Activated CD8-positive, alpha-beta T cell treated with anti-CD3 and anti-CD28 coated beads for 36 hours (primary cell): ENCODE results near the gene FBXW7. TPM values are rescaled to one million over a fixed set of nuclear protein-coding genes. Genes with fewer than 3 reads are reported as not detected.

Experiments
- ATAC-seq: fragments of 200-7000 bp; cut with Tn5 transposase; one replicate; pipeline ENCODE4 v1.10.0; 2021; ENCODE audit warnings: mild to moderate bottlenecking, moderate library complexity
- CTCF ChIA-PET: fragments of 350-600 bp; sonication (Branson Sonifier 250); formaldehyde crosslinking; loops from one replicate; lab custom pipeline; 2021; ENCODE audit warnings: antibody characterized with exemption; lab: Charles Lee
- POLR2A ChIA-PET: fragments of 350-600 bp; sonication (Branson Sonifier 250); formaldehyde crosslinking; loops from one replicate; lab custom pipeline; 2021; ENCODE audit warnings: antibody characterized with exemption; lab: Charles Lee
- DNase-seq: peaks from one replicate; pipeline ENCODE4 v3.0.0-alpha.2; 2020
- H3K27ac Mint-ChIP-seq: one replicate; pipeline ENCODE4 v1.8.0; 2021; ENCODE audit warnings: mild to moderate bottlenecking, mixed read lengths
- H3K27me3 Mint-ChIP-seq: one replicate; pipeline ENCODE4 v1.8.0; 2021; ENCODE audit warnings: mixed read lengths
- H3K36me3 Mint-ChIP-seq: one replicate; pipeline ENCODE4 v1.8.0; 2021; ENCODE audit warnings: low read depth, mixed read lengths
- H3K4me1 Mint-ChIP-seq: one replicate; pipeline ENCODE4 v1.8.0; 2021; ENCODE audit warnings: low read depth, mixed read lengths
- H3K4me3 Mint-ChIP-seq: one replicate; pipeline ENCODE4 v1.8.0; 2021; ENCODE audit warnings: mild to moderate bottlenecking, moderate library complexity, mixed read lengths
- H3K9me3 Mint-ChIP-seq: one replicate; pipeline ENCODE4 v1.8.0; 2021; ENCODE audit warnings: mixed read lengths
- intact Hi-C: fragments of 100-400 bp; cut with micrococcal nuclease; formaldehyde crosslinking; loops from one replicate; pipeline ENCODE4 v1.10.0; 2022
- total RNA-seq, 2 experiments: library from RNA; stranded (reverse); gene quantifications; one replicate each; pipeline ENCODE4 v1.2.3, GENCODE V29; 2021
- TF ChIP-seq, protein P1 (sequence below): fragments of 200-600 bp; IDR thresholded peaks from one replicate; pipeline ENCODE4 v1.8.0; 2022; ENCODE audit warnings: antibody characterized with exemption, mild to moderate bottlenecking

FBXW7 gene
- total RNA-seq, 2 experiments from 2014 or later: 32.6 to 35.1 TPM

DNA sequence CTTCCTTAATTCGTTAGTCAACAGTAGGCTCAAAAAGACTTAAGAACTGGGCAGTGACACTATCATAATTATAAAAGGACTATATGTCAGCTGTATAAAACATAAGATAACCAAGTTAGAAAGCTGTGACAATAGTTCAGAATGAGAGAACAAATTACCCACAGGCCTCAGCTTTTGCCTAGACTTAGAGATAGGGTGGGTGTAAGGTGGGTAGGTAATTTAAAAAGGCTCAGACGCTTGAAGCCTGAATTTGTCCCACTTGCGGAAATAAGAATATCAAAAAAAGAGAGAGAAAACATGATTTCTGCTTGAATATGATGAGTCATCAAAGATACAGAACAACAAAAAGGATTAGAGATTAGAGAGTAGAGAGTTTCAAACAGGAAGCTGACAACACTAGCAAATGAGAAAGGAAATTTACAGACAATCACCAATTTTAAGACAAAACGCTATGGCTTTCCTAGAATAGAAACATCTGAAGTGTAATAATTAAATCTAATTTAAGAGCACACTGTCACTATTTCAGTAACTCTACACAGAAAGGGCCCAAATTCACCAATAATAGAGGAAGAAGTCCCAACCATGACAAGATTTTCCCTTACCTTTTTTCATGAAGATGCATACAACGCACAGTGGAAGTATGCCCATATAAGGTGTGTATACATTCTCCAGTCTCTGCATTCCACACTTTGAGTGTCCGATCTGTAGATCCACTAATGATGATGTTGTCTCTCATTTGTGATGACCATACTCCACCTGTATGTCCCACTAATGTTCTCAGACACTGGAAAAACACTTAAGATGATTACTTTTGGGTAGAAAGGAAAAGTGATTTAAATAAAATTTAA lies 208.1 kb downstream of the FBXW7 start:
- Mint-ChIP-seq H3K27me3 (no peaks in the 10 kb centered on the region), H3K4me3 (no peak overlapping the region), H3K27ac (peak overlapping the region; percentile 9), H3K36me3 (peaks cover 44% of the 10 kb centered on the region), H3K9me3 (no peaks in the 10 kb centered on the region), H3K4me1 (peaks cover 11% of the 10 kb centered on the region)
- ATAC-seq: no peak
- no peak for DNase-seq
- ChIA-PET CTCF (interaction anchor here (0.7 kb wide), 1 partner anchor 24 kb away, joined by 3 read pairs; no protein-coding TSS in a partner anchor), POLR2A (no interaction called here)
- intact Hi-C loops: no loop called here
- TF ChIP-seq, protein P1, sequence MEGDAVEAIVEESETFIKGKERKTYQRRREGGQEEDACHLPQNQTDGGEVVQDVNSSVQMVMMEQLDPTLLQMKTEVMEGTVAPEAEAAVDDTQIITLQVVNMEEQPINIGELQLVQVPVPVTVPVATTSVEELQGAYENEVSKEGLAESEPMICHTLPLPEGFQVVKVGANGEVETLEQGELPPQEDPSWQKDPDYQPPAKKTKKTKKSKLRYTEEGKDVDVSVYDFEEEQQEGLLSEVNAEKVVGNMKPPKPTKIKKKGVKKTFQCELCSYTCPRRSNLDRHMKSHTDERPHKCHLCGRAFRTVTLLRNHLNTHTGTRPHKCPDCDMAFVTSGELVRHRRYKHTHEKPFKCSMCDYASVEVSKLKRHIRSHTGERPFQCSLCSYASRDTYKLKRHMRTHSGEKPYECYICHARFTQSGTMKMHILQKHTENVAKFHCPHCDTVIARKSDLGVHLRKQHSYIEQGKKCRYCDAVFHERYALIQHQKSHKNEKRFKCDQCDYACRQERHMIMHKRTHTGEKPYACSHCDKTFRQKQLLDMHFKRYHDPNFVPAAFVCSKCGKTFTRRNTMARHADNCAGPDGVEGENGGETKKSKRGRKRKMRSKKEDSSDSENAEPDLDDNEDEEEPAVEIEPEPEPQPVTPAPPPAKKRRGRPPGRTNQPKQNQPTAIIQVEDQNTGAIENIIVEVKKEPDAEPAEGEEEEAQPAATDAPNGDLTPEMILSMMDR: no peak

DNA sequence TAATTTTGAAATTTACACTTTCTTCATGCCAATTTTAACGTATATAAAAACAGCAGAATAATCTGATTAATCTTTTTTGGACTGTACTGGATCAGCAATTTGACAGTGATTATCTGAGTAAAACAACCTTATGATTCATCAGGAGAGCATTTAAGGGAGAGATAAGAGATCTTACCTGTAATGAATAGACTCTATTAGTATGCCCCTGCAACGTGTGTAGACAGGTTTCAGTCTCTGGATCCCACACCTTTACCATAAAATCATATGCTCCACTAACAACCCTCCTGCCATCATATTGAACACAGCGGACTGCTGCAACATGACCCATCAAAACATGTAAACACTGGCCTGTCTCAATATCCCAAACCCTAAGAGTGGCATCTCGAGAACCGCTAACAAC lies 210.1 kb downstream of the FBXW7 start:
- H3K27ac Mint-ChIP-seq: no peak overlapping the region
- H3K27me3 Mint-ChIP-seq: no peaks in the 10 kb centered on the region
- no peak overlapping the region for H3K4me3 Mint-ChIP-seq
- ChIA-PET POLR2A (no interaction called here), CTCF (no interaction called here)
- ATAC-seq (no peak), DNase-seq (no peak)
- TF ChIP-seq, protein P1: no peak
- intact Hi-C loops: no loop called here
- H3K36me3 Mint-ChIP-seq: peaks cover 44% of the 10 kb centered on the region
- H3K9me3 Mint-ChIP-seq: no peaks in the 10 kb centered on the region
- peaks cover 11% of the 10 kb centered on the region for H3K4me1 Mint-ChIP-seq

DNA sequence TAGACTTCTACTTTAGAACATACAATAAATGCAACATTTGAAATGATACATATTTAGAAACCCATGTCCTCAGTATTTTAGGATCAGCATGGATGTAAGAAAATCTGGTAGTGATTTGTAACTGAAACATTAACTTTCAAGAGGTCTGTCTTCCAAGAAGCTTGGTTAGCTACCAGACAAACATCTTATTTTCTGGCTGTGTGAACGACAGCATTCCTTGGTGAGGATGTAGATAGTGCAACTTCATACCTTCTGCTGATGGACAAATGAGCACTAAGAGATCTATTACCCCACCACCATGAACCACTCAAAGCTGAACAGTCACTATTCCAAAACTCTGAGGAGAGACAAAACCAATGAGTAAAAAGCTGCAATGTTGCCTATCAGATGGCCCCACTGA lies 212.7 kb downstream of the FBXW7 start:
- no peak overlapping the region for H3K27ac Mint-ChIP-seq
- POLR2A ChIA-PET: no interaction called here

DNA sequence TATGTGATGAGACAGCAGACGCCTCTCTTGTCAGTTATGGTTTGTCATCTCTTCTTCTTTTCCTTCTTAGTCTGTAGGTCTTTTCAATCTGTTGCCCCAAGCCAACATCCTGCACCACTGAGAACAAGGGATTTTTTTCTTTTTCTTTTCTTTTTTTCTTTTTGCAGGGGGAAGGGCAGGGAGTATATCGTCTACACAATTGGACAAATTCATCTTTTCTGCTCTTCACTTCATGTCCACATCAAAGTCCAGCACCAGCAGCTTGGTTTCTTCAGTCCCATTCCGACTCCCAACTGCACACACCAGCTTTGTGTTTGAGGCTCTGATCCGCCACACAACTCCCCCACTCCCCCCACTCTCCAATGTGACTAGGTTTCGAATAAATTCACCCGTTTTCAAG lies 213.2 kb downstream of the FBXW7 start:
- TF ChIP-seq, protein P1: no peak
- DNase-seq (no peak), ATAC-seq (no peak)
- Mint-ChIP-seq H3K9me3 (no peaks in the 10 kb centered on the region), H3K27ac (no peak overlapping the region), H3K4me3 (no peak overlapping the region), H3K27me3 (no peaks in the 10 kb centered on the region), H3K36me3 (peaks cover 40% of the 10 kb centered on the region), H3K4me1 (peaks cover 4% of the 10 kb centered on the region)
- CTCF ChIA-PET: no interaction called here
- intact Hi-C loops: no loop called here
- POLR2A ChIA-PET: no interaction called here

More for the DNA sequence above, 212.7 kb downstream of the FBXW7 start:
- DNase-seq (no peak), ATAC-seq (no peak)
- intact Hi-C loops: no loop called here
- Mint-ChIP-seq H3K36me3 (peaks cover 46% of the 10 kb centered on the region), H3K4me1 (peaks cover 9% of the 10 kb centered on the region), H3K27me3 (no peaks in the 10 kb centered on the region), H3K9me3 (no peaks in the 10 kb centered on the region), H3K4me3 (no peak overlapping the region)
- TF ChIP-seq, protein P1: no peak
- CTCF ChIA-PET: no interaction called here

DNA sequence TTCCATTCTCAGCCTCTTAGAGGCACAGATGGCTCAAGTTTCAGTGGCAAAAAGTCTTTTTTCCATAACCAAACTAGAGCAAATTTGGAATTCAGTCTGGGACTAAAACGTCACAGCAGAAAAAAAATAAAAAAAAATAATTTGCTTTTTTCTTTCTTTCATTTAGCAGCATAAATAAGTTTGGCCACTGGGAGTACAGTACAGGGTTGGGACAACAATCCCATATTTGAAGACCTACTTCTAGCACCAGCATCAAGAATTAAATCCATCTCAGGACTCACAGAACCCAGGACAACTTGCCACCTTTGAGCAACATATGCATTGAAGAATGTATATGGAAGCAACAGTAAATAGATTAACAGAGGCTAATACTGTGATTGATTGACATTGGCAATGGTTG lies 214.0 kb downstream of the FBXW7 start:
- ChIA-PET CTCF (no interaction called here), POLR2A (no interaction called here)
- Mint-ChIP-seq H3K27me3 (no peaks in the 10 kb centered on the region), H3K4me1 (no peaks in the 10 kb centered on the region), H3K27ac (no peak overlapping the region), H3K4me3 (no peak overlapping the region), H3K36me3 (peaks cover 36% of the 10 kb centered on the region), H3K9me3 (no peaks in the 10 kb centered on the region)
- TF ChIP-seq, protein P1: no peak
- ATAC-seq (no peak), DNase-seq (no peak)
- intact Hi-C loops: no loop called here
